GM19468 (cell line): Measurements from ENCODE around the gene EID3.
"Not testable (repeated sequence)": the region's sequence is repeated elsewhere in the genome, so short reads cannot be mapped to it uniquely, and the experiment has no call there.

ENCODE experiments used
- ATAC-seq: cut with Tn5 transposase; IDR thresholded peaks from one replicate; pipeline ENCODE4 v1.9.1; 2021; ENCODE audit warnings: mild to moderate bottlenecking, moderate library complexity, moderate number of reproducible peaks; ENCODE audit not compliant: unreplicated experiment; ENCODE audit errors: extremely low read depth

EID3 gene

DNA sequence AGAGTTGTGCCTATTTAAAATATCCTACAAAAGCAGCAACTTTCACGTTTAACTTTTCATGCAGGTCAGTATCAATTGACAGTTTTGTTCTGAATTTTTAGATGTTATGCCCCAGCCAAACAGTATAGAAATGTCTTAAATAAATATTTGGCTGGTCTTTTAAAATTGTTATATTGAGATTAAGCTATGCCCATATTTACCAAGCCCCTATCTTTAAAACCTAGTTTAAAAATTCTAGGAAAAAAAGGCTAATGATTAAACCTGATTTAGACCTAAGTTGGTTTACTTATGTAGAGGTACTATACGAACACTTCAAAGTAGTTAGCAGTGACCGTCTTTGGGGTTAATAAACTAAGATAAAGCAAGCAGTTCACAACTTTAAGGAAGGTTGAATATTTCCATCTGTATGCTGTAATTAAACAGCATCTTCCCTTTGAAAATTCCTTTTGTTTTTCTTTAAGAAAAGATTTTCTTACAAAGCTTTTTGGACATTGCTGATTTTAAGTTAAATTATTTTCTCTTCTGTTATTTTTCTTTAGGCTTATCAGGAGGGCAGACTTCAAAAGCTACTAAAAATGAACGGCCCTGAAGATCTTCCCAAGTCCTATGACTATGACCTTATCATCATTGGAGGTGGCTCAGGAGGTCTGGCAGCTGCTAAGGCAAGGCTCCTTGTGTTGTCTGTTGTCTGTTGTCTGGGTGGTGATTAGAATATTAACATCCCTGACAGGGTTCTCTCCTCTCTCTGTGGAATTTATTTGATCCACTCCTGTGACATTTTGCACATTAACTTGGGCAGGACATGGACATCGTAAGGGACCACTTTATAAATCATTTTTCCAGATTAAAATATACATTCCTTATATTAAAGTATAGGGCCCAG lies 7.5 kb downstream of the EID3 start:
- ATAC-seq: no peak

DNA sequence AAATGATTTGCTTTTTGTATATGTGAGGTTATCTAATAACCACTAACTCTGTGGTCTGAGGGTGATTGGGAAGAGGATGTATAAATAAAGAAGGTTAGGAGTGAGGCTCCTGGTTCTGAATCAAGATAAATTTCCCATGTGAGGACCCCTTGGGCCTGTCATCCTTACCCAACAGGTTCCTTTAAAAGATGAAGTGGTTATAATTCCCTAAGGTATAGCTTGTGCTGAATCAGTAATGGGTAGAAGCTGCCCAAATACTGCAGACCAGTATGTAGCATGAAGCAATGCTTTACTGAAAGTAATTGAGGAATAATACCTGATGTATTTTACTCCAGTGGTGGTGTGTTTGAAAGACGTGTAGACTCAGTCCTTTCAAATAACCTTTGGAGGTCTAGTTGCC lies 8.7 kb downstream of the EID3 start:
- ATAC-seq: no peak

DNA sequence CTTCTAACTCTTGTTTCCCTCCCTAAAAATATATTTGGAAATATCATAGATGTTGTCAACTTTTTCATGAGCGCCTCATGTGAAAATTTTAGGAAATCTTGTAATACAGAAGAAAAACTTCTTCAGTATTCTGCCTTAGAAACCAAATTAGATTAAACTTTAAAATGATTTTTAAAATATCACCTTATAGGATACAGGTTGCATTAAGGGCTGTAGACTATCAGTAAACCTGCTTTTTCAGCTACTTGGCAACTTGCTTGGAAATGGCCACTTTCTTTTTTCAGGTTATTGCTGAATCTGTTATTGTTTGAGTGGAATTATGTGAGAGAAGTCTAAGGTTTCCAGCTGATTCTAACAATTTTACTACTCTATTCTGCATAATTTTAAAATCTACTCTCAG lies 9.1 kb downstream of the EID3 start:
- ATAC-seq: no peak

DNA sequence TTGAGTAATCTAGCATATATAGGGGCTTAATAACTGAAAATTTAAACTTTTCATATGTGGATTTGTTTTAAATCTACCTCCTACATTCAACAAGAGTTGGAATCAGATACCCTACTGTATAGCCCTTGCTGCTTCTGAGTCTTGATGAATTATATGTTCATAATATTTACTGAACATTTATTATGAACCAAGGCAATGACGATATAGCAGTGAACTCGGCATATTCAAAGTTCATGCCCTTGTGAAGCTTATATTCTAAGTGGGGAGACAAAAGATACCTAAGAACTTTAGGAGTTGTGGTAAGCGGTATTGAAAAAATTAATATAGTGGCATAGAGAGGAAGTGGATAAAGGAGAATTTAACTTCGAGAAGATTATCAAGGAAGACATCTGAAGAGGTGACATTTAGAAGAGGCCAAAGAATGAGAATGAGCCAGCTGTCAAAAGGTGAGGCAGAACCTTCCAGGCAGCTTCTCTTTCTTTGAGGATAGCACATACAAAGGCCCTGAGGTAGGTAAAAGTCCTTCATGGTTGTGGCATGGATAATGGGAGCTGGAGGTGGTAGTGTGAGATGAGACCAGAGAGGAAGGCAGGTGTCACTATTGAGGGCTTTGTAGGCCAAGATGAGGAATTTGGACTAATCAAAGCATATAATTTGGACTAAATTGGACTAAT lies 10.2 kb downstream of the EID3 start:
- no peak for ATAC-seq

DNA sequence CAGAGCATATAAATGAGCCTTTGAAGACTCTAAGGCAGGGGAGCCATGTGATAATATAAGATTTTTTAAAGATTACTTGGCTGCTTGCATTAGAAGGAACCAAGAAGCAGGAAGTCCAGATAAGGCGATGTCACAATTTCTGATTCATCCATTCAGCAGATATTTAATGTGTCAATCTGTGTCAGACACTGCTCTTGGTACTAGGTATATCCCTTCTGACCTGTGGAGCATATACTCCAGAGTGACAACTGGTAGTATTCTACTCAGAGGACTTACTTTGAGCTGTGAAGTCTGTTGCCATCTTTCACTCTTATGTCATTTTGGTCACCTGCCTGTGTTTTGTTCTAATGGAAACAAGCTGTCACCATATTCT lies 10.7 kb downstream of the EID3 start:
- no peak for ATAC-seq

DNA sequence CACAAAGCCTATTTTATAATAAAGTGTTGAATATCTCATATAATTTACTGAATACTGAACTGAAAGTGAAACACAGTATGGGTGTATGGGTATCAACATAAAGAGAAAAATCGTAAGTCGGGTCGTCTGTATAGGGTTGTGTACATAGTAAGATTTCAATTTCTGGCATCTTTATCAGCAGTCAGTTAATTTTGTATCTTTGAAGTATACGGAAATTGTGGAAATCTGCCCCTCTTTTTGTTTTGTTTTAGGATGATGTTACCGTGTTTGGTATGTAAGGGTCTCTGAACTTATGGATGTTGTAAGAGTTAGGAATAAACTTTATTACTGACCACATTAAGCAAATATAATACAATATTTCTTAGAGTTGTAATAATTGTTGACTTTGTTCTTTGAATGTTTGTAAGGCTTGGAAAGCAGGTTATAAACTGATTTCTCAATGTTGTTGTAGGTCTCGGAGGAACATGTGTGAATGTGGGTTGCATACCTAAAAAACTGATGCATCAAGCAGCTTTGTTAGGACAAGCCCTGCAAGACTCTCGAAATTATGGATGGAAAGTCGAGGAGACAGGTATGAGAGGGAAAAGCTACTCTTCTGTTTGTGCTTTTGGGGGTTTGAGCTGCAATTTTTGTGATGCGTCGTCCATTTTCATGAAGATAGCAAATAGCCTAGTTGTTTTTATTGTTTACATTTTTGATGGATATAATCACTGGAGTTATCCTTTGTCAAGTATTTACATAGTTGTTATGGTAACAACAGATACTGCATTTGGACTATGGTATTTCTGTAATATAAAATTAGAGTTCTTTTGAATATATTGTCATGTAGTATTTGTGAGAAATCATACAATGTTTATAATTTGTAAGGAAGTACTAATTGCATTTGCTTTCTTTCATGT lies 12.0 kb downstream of the EID3 start:
- no peak for ATAC-seq

DNA sequence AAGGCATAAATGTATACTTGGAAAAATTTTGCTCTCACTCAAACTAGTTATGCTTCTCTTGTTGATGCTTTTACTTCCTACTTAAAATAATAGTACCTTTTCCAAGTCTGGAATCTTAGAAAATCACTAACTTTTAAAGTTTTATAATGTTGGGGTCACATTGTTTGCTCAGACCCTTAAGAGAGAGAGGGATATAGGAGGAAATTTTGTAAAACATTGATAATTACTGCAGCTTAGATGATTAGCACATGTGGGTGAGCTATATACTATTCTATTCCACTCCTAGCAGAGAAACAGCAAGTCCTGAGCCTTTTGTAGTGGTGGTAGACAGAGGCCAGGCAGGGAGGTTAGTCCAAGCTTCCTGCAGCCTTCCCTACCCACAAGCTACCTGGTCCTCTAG lies 13.4 kb downstream of the EID3 start:
- ATAC-seq: no peak

DNA sequence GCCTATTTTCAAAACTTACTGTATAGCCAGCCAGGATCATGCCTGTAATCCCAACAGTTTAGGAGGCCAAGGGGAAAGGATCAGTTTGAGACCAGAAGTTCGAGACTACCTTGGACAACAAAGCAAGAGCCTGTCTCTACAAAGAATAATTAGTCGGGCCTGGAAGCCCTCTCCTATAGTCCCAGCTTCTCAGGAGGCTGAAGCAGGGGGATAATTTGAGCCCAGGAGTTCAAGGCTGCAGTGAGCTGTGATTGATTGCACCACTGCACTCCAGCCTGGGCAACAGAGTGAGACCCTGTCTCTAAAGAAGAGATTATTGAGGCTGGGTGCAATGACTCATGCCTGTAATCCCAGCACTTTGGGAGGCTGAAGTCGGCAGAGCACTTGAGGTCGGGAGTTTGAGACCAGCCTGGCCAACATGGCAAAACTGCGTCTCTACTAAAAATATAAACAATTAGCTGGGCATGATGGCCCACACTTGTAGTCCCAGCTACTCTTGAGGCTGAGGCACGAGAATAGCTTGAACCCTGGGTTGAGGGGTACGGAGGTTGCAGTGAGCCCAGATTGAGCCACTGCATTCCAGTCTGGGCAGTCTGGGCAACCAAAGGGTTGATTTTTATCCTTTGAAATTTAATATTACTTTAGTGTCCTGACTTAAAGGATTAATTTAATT lies 14.1 kb downstream of the EID3 start:
- no peak for ATAC-seq

DNA sequence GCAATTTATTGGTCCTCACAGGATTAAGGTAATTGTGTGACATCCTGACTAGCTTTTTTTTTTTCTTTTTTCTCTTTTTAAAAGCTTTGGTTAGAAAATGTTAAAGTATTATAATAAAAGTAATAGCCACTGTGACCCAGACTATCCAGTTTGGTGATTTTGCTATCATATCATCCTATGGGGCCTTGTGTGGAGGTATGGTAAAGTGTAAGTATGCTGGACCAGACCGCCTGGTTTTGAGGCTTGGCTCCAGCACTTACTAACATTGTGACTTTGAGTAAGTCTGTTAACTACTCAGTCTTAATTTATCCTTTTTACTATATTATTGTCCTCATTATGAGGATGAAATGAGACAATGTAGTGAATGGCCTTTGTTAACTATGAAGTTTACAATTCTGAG lies 15.5 kb downstream of the EID3 start:
- ATAC-seq: no peak

DNA sequence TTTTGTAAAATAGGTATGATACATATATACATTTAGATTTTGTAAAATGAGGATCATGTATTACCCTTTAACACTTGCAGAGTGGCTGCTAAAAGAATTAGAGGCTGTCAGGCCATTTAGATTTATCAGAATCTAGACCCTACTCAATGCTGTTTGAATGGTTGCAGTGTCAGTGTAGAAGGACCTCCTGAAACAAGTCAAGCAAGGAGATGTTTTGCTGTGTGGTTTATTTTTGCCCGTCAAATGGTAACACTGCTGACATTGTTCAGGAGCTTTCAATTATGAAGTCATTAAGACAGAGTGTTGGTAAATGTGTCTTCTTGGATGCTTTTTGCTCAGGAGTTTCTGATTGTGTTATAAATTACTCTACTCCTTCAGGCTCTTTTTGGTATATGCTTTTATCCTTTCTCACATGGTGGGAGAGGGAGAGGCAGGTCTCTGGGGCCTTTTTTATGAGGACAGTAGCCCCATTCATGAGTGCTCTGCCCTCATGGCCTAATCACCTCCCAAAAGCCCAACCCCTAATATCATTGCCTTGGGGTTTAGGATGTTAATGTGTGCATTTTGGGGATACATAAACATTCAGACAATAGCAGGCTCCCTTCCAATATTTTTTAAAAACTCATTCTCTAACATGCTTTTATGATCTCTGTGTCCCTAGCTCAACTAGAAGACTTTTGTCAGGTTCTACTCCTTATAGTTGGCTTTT lies 16.5 kb downstream of the EID3 start:
- no peak for ATAC-seq

DNA sequence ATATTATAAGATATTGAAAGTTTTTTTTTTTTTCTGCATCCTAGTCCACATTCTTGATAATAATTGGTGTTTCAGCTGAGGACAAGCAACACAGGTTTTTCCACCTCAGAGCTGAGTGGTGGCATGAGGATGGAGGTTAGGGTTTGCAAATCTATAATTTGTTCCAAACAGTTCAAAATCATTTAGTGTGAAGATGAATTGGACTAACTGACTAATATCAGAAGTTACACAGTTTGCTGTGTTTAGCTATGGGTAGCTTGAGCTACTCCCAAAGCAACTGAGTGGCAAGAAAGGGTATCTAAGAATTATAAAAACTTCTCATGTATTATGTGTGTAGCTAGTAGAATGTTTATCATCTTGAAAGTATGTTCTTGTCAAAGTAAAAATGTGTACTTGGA lies 17.1 kb downstream of the EID3 start:
- no peak for ATAC-seq

DNA sequence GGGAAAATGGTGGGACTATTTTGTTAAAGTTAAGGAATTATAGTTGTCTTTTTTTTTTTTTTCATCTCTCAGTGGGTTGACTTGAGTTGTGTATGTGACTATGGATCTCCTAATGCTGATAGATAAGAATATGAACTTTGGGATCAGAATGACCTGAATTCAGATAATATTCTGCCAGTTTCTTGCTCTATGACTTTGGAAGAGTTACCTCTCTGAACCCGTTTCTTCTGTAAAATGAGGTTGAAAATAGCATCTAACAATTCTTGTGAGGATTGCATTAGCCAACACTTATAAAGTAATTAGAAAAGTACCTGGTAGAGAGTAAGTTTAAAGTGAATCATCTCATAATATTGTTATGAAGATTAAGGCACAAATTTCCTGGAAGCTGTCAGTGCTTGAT lies 18.4 kb downstream of the EID3 start:
- no peak for ATAC-seq

DNA sequence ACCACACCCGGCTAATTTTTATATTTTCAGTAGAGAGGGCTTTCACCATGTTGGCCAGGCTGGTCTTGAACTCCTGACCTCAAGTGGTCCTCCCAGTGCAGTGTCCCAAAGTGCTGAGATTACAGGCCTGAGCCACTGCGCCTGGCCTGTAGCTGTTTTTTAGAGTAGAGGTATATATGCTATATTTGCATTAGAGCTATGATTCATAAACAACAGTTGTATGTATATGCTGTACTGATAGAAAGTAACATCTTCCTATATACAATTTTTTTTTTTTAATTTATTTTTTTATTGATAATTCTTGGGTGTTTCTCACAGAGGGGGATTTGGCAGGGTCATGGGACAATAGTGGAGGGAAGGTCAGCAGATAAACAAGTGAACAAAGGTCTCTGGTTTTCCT lies 19.0 kb downstream of the EID3 start:
- ATAC-seq: not testable (repeated sequence)

DNA sequence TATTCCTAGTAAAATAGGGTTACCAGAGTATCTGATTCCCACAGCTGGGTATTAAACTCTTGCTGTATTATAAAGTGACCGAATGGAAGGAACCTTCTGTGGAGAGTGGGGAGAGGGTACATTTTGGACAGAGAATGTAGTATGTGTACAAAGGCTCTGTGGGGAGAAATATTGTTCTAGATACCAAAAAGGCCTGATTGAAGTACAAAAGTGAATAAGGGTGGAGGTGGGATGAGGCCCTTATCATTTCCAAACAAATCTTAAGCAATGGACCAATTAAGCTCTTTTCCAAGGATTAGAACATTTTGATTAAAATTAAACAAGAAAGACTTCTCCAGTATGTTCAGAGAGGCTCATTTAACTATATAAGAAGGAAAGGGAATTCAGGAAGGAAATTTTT lies 20.4 kb downstream of the EID3 start:
- no peak for ATAC-seq

DNA sequence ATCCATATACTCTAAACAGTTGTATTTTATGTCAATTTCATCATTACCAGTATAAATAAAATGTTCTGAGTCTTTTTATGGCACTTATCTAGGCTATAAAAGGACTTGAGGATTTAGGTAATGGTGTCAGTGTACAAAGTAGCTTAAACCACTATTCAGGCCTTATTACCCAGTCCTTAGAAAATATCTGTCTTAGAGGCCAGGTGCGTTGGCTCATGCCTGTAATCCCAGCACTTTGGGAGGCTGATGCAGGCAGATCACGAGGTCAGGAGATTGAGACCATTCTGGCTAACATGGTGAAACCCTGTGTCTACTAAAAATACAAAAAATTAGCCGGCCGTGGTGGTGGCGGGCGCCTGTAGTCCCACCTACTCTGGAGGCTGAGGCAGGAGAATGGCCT lies 24.7 kb downstream of the EID3 start:
- ATAC-seq: not testable (repeated sequence)

DNA sequence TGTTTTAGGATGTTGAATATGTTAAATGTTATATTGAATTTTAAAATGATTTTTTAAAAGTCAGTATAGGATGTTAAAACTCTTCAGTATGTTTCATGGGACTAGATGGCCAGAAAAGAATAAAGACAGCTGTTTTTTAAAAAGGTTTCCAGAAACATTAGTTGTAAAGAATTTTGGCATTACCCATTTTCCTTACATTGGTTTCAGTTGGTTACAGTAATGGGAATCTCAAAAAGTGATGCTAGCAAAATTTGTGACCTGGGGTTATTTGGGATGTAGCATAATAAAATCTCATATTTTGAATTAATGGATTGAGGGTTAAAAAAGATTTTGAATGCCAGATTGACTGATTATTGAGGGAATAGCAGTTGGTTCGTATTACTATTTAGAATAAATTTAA lies 25.3 kb downstream of the EID3 start:
- no peak for ATAC-seq

DNA sequence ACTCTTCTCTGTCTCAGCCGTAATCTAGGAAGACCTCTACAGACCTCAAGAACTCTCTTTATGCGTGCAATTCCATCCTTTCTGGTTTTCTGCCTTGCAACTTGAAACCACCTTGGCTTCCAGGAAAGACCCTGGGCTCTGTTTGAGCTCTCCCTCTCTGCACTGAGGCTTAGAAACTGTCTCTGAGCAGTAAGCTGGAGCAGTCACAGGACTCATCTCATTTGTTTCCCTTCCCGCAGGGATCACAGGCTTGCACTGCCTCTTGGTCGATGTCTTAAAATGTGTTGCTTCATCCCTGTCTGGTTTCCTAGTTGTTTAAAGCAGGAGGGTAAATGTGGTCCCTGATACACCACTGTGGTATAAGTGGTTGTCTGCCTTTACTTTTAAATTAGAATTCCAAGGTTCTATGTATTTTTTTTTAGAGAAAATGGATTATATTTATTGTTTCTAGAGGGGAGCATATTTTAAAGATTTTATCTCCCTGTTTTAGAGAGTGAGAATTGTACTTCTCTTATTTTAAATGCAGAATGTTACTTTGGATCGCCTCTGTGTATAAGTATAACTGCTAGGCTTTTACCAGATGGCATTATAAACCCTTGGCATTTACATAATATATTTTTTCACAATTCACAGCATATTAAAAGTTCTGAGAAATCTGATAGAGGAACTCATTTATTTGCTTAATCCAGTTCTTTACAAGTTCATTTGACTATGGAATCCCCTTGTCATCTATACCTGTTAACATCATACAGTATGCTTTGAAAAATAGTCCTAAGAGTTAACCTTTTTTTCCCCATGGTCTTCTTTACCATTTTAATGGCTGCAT lies 26.4 kb downstream of the EID3 start:
- ATAC-seq: no peak

DNA sequence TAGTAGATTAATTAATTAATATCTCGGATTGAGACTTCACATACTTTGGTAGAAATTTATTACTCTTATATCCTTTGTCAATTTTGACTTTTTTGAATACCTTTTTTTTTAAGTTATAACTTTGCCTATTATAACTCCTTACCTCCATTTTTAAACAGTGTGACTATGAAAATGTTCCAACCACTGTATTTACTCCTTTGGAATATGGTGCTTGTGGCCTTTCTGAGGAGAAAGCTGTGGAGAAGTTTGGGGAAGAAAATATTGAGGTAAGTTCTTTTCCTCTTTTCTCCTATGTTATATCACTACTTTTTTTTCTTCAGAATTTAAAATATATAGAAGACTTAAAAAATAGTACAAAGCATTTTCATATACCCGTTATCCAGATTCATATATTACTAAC lies 27.8 kb downstream of the EID3 start:
- ATAC-seq: no peak

DNA sequence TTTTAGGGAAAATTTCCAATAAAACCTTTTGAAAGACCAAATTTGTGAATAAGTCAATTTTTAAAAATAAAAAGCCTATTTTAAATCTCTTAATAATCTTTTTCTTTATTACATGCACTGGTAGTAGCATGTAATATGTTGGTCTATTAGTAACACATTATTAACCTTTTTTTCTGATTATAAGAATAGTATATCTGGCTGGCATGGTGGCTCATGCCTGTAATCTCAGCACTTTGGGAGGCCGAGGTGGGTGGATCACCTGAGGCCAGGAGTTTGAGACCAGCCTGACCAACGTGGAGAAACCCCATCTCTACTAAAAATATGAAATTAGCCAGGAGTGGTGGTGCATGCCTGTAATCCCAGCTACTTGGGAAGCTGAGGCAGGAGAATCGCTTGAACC lies 28.7 kb downstream of the EID3 start:
- not testable (repeated sequence) for ATAC-seq
